Skeletal muscle satellite cell (primary cell): ENCODE results near the gene SEPTIN2.
"Not testable (repeated sequence)": the region's sequence is repeated elsewhere in the genome, so short reads cannot be mapped to it uniquely, and the experiment has no call there.

Experiments used
- H3K27me3 ChIP-seq: 2 replicates; pipeline ENCODE4 v1.7.0; 2013; ENCODE audit warnings: low read length; ENCODE audit not compliant: control insufficient read depth, insufficient read depth
- H3K36me3 ChIP-seq: 2 replicates; pipeline ENCODE4 v1.7.0; 2013; ENCODE audit warnings: mild to moderate bottlenecking, control low read depth, low read length; ENCODE audit not compliant: insufficient read depth
- H3K4me1 ChIP-seq: 2 replicates; pipeline ENCODE4 v1.7.0; 2013; ENCODE audit warnings: low read length; ENCODE audit not compliant: control insufficient read depth, insufficient read depth
- H3K4me2 ChIP-seq: 2 replicates; pipeline ENCODE4 v1.7.0; 2013; ENCODE audit warnings: mild to moderate bottlenecking, low read length
- H3K4me3 ChIP-seq: 2 replicates; pipeline ENCODE4 v1.7.0; 2013; ENCODE audit warnings: low read length
- H3K9ac ChIP-seq: 2 replicates; pipeline ENCODE4 v1.7.0; 2013; ENCODE audit warnings: mild to moderate bottlenecking, low read depth, low read length, moderate library complexity
- H3K9me3 ChIP-seq: replicated peaks from 2 replicates; pipeline ENCODE4 v1.7.0; 2013; ENCODE audit warnings: mild to moderate bottlenecking, control low read depth, low read length

The SEPTIN2 gene

GRCh38 chr2:241274127-241274526 is 41.6 kb upstream of the SEPTIN2 start:
- Histone ChIP-seq H3K27me3 (no peaks in the 10 kb centered on the region), H3K9me3 (no peaks in the 10 kb centered on the region), H3K9ac (no peak overlapping the region), H3K4me1 (peaks cover 27% of the 10 kb centered on the region), H3K4me3 (no peak overlapping the region), H3K36me3 (no peaks in the 10 kb centered on the region), H3K4me2 (no peak overlapping the region)

DNA sequence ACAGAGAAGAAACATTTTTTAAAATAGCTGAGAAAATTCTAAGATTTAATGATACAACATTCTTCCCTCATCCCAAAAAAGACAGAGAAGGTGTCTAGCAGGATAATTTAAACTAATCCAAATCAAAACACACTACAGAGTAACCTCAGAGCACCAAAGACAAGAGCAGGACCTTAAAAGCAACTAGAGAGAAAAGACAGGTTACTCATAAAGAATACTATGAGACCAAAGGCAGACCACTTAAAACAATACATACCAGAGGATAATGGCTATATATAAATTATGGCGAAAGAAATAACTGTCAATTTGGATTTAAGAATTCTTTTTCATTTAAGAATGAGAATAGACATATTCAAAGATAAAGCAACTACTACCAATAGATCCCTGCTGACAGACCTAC is 40.2 kb upstream of the SEPTIN2 start:
- no peaks in the 10 kb centered on the region for H3K36me3 ChIP-seq
- H3K4me1 ChIP-seq: peaks cover 13% of the 10 kb centered on the region
- no peaks in the 10 kb centered on the region for H3K9me3 ChIP-seq
- no peak overlapping the region for H3K9ac ChIP-seq
- no peaks in the 10 kb centered on the region for H3K27me3 ChIP-seq
- H3K4me3 ChIP-seq: no peak overlapping the region
- no peak overlapping the region for H3K4me2 ChIP-seq

- no peaks in the 10 kb centered on the region for H3K27me3 ChIP-seq
- H3K4me3 ChIP-seq: no peak overlapping the region
- no peaks in the 10 kb centered on the region for H3K36me3 ChIP-seq
- H3K9ac ChIP-seq: no peak overlapping the region
- H3K4me2 ChIP-seq: no peak overlapping the region
- no peaks in the 10 kb centered on the region for H3K9me3 ChIP-seq
- peaks cover 9% of the 10 kb centered on the region for H3K4me1 ChIP-seq
Measured at GRCh38 chr2:241275910-241276309, 39.8 kb upstream of the SEPTIN2 start.

GRCh38 chr2:241278306-241278705 is 37.4 kb upstream of the SEPTIN2 start:
- not testable (repeated sequence) for H3K9ac ChIP-seq, H3K9me3 ChIP-seq, H3K4me3 ChIP-seq, H3K4me2 ChIP-seq, H3K4me1 ChIP-seq, H3K36me3 ChIP-seq, H3K27me3 ChIP-seq

GRCh38 chr2:241279413-241279812 is 36.3 kb upstream of the SEPTIN2 start:
- Histone ChIP-seq H3K9me3 (no peaks in the 10 kb centered on the region), H3K4me1 (no peaks in the 10 kb centered on the region), H3K27me3 (no peaks in the 10 kb centered on the region), H3K9ac (no peak overlapping the region), H3K4me3 (no peak overlapping the region), H3K36me3 (no peaks in the 10 kb centered on the region), H3K4me2 (no peak overlapping the region)

- Histone ChIP-seq H3K9me3 (no peaks in the 10 kb centered on the region), H3K36me3 (no peaks in the 10 kb centered on the region), H3K4me1 (no peaks in the 10 kb centered on the region), H3K9ac (no peak overlapping the region), H3K4me2 (no peak overlapping the region), H3K4me3 (no peak overlapping the region), H3K27me3 (no peaks in the 10 kb centered on the region)
Measured at GRCh38 chr2:241279828-241280227, 35.9 kb upstream of the SEPTIN2 start.

GRCh38 chr2:241280291-241280690 is 35.4 kb upstream of the SEPTIN2 start:
- Histone ChIP-seq H3K9me3 (no peaks in the 10 kb centered on the region), H3K36me3 (no peaks in the 10 kb centered on the region), H3K4me1 (no peaks in the 10 kb centered on the region), H3K4me2 (no peak overlapping the region), H3K4me3 (no peak overlapping the region), H3K27me3 (no peaks in the 10 kb centered on the region), H3K9ac (no peak overlapping the region)

DNA sequence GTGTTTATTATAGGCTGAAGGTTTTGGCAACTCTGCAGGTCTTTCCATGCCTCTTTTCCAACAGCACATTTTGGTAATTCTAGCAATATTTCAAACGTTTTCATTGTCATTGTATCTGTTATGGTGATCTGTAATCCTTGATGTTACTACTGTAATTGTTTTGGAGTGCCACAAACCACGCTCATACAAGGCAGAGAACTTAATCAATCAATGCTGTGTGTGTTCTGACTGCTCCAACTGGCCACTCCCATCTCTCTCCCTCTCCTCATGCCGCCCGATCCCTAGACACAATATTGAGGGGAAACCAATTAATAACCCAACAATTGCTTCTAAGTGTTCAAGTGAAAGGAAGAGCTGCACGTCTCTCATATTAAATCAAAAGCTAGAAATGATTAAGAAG is 33.2 kb upstream of the SEPTIN2 start:
- Histone ChIP-seq H3K4me2 (no peak overlapping the region), H3K27me3 (no peaks in the 10 kb centered on the region), H3K9ac (no peak overlapping the region), H3K36me3 (no peaks in the 10 kb centered on the region), H3K9me3 (no peaks in the 10 kb centered on the region), H3K4me1 (no peaks in the 10 kb centered on the region), H3K4me3 (no peak overlapping the region)

DNA sequence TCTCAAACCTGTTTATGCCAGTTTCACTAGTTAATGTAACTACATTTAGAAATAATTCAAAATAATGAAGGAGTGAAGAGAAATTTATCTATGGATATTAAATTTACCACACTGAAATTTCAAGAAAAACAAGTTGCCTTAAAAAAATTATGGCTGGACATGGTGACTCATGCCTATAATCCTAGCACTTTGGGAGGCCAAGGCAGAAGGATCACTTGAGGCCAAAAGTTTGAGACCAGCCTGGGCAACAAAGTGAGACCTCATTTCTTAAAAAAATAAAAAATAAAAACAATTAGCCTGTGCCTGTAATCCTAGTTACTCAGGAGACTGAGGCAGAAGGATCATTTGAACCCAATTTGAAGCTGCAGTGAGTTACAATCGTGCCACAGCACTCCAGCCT is 30.1 kb upstream of the SEPTIN2 start:
- Histone ChIP-seq H3K36me3 (no peaks in the 10 kb centered on the region), H3K4me1 (no peaks in the 10 kb centered on the region), H3K4me2 (no peak overlapping the region), H3K27me3 (no peaks in the 10 kb centered on the region), H3K9ac (no peak overlapping the region), H3K9me3 (no peaks in the 10 kb centered on the region), H3K4me3 (no peak overlapping the region)

DNA sequence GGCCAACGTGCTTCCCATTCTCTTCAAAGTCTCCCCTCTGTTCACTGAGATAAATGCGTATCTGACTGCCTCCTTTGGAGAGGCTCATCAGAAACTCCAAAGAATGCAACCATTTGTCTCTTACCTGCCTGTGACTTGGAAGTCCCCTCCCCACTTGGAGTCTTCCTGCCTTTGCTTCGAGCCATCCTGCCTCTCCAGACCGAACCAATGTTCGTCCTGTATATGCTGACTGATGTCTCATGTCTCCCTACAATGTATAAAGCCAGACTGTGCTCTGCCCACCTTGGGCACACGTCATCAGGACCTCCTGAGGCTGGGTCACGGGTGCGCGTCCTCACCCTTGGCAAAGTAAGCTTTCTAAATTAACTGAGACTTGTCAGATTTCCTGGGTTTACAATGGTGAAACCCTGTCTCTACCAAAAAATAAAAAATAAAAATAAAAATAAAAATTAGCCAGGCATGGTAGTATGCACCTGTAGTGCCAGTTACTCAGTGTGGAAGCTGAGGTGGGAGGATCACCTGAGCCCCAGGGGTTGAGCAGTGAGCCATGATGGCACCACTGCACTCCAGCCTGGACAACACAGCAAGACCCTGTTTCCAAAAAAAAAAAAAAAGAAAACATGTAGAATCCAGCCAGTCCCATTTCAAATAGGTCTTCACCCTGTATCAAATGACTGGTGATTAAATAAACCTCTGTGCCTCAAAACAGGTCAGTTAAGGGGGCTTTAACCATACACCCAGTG is 29.2 kb upstream of the SEPTIN2 start:
- H3K4me2 ChIP-seq: no peak overlapping the region
- no peaks in the 10 kb centered on the region for H3K27me3 ChIP-seq
- no peaks in the 10 kb centered on the region for H3K4me1 ChIP-seq
- H3K9me3 ChIP-seq: no peaks in the 10 kb centered on the region
- H3K9ac ChIP-seq: no peak overlapping the region
- no peak overlapping the region for H3K4me3 ChIP-seq
- H3K36me3 ChIP-seq: no peaks in the 10 kb centered on the region

DNA sequence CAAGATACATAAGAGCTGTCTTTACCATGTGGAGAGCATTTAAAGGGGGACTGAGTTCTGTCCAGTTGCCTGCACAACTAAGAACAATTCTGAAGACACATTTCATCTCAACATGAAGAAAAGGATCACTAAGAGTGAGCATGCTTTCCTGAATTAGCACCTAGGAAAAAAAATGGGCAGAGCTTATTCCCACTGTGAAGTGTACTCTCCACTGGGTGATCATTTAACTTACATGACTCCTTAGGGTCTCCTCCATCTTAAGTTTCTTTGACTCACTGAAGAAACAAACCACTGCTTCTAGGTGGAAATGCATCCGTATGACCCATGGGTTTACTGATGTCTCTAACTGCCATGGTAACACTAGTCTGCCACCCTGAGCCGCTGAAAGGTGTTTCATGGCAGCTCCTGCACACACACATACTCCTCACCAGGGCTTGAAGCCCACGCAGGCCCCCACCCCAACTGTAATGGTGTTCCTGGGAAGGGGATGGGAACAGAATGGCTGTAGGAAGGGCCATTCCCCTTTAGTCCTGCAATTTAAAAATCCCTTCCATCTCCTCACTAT is 27.3 kb upstream of the SEPTIN2 start:
- Histone ChIP-seq H3K9ac (no peak overlapping the region), H3K27me3 (no peaks in the 10 kb centered on the region)

DNA sequence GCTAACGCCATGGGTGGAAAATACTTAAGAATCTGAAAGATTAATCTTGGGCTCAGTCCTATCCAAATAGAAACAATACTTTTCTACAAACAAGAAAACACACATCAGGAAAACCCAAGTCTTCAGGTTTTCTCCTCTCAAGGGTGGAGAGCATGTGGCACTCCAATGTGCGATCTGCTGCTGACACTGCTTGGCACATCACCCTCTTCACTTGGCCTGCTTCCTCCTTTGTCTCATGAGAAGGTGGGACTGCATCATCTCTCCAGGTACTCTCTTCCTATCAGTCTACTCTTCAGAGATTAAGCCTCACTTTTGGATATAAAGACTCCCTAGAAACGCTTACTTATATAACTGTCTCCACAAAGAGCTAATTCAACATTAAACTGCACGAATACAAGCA is 26.7 kb upstream of the SEPTIN2 start:
- no peaks in the 10 kb centered on the region for H3K27me3 ChIP-seq
- no peaks in the 10 kb centered on the region for H3K9me3 ChIP-seq
- H3K9ac ChIP-seq: no peak overlapping the region
- H3K4me3 ChIP-seq: no peak overlapping the region
- no peaks in the 10 kb centered on the region for H3K36me3 ChIP-seq
- H3K4me2 ChIP-seq: no peak overlapping the region
- peaks cover 4% of the 10 kb centered on the region for H3K4me1 ChIP-seq

More for the DNA sequence above, 27.3 kb upstream of the SEPTIN2 start:
- no peaks in the 10 kb centered on the region for H3K36me3 ChIP-seq
- H3K4me3 ChIP-seq: no peak overlapping the region
- H3K4me2 ChIP-seq: no peak overlapping the region
- peaks cover 3% of the 10 kb centered on the region for H3K4me1 ChIP-seq
- H3K9me3 ChIP-seq: no peaks in the 10 kb centered on the region
